Measurements from ENCODE around the gene ATF7IP2.

GRCh38 chr16:10410469-10410868, 24.6 kb downstream of the ATF7IP2 start:
- TF ChIP-seq, protein P1, sequence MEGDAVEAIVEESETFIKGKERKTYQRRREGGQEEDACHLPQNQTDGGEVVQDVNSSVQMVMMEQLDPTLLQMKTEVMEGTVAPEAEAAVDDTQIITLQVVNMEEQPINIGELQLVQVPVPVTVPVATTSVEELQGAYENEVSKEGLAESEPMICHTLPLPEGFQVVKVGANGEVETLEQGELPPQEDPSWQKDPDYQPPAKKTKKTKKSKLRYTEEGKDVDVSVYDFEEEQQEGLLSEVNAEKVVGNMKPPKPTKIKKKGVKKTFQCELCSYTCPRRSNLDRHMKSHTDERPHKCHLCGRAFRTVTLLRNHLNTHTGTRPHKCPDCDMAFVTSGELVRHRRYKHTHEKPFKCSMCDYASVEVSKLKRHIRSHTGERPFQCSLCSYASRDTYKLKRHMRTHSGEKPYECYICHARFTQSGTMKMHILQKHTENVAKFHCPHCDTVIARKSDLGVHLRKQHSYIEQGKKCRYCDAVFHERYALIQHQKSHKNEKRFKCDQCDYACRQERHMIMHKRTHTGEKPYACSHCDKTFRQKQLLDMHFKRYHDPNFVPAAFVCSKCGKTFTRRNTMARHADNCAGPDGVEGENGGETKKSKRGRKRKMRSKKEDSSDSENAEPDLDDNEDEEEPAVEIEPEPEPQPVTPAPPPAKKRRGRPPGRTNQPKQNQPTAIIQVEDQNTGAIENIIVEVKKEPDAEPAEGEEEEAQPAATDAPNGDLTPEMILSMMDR (IDR thresholded peaks at IDR 0.05), result no peak
- TF ChIP-seq EP300 (IDR thresholded peaks at IDR 0.05), result no peak
- TF ChIP-seq POLR2A (IDR thresholded peaks at IDR 0.05), result no peak

All from sigmoid colon (tissue), 4 donors.